ENCODE measurements around the gene HYAL2. TPM values are rescaled to one million over a fixed set of nuclear protein-coding genes. Genes with fewer than 3 reads are reported as not detected.
A peak's percentile ranks its signal among the peaks of the same experiment; 100 is the strongest.

HYAL2 gene
- total and polyA plus RNA-seq, 2 donors from 2014 or later: 93.2 to 142 TPM

DNA sequence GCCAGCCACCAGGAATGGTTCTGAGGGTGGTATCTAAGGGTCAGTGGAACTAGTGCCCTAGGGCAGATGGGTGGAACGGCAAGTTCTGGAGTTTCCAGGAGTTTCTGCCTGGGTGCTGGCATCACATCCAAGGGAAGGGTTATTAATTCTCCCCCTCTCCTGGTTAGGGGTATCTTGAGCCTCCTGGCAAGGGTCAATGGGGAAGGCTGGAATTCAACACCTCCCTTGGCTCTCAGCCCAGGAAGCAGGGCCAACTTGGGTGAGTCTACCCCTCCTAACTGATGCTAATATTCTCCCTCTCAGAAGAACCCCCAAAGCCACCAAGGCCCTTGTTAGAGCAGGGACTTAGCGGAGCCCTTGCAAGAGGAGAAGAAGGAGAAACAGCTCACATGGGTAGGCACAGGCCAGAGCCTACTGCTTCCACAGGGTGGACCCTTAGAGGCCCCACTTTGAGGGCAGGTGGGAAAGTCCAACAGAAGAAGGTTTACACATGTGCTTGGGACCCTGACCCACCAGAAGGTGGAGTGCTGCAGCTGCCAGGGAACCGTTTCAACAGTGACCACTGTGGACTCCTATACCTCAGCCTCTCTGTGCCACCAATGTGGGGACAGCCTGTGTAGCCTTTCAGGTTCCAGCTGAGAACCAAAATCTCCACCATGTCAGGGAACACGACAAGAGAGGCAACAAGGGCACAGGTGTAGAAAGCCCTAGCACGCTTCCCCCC lies 33.4 kb upstream of the HYAL2 start:
- peak overlapping the region; percentile 31 to 87 (median 86) for H3K4me3 ChIP-seq (ENCODE audit: low read length in 3 of 3)
- peaks cover 0 to 51% (median 37%) of the 10 kb centered on the region in 3 donors for H3K4me1 ChIP-seq (ENCODE audit: control insufficient read depth in 2 of 3, insufficient read depth in 2 of 3, low read depth in 1 of 3, low read length in 3 of 3)
- H3K9me3 ChIP-seq (ENCODE audit: control insufficient read depth in 2 of 3, insufficient read depth in 1 of 3, low read length in 3 of 3): no peaks in the 10 kb centered on the region
- peak overlapping the region; percentile 8 to 75 for H3K27ac ChIP-seq (ENCODE audit: low read depth in 2 of 2, low read length in 2 of 2)
- DNase-seq: no peak
- TF ChIP-seq, protein P1, sequence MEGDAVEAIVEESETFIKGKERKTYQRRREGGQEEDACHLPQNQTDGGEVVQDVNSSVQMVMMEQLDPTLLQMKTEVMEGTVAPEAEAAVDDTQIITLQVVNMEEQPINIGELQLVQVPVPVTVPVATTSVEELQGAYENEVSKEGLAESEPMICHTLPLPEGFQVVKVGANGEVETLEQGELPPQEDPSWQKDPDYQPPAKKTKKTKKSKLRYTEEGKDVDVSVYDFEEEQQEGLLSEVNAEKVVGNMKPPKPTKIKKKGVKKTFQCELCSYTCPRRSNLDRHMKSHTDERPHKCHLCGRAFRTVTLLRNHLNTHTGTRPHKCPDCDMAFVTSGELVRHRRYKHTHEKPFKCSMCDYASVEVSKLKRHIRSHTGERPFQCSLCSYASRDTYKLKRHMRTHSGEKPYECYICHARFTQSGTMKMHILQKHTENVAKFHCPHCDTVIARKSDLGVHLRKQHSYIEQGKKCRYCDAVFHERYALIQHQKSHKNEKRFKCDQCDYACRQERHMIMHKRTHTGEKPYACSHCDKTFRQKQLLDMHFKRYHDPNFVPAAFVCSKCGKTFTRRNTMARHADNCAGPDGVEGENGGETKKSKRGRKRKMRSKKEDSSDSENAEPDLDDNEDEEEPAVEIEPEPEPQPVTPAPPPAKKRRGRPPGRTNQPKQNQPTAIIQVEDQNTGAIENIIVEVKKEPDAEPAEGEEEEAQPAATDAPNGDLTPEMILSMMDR (IDR thresholded peaks at IDR 0.05; ENCODE audit: borderline replicate concordance, extremely low read depth, insufficient read depth): no peak
- no peak for FAIRE-seq
- H3K27me3 ChIP-seq (ENCODE audit: control insufficient read depth, insufficient read depth, low read length): no peaks in the 10 kb centered on the region
- H3K9ac ChIP-seq (ENCODE audit: low read length in 3 of 3): peak overlapping the region in 2 of 3 donors; percentile 49 to 89
- intact Hi-C loops (cut with DNase I): no loop called here
- peaks cover 3 to 30% (median 14%) of the 10 kb centered on the region in 3 donors for H3K36me3 ChIP-seq (ENCODE audit: control insufficient read depth in 2 of 3, insufficient read depth in 3 of 3, low read length in 3 of 3)

DNA sequence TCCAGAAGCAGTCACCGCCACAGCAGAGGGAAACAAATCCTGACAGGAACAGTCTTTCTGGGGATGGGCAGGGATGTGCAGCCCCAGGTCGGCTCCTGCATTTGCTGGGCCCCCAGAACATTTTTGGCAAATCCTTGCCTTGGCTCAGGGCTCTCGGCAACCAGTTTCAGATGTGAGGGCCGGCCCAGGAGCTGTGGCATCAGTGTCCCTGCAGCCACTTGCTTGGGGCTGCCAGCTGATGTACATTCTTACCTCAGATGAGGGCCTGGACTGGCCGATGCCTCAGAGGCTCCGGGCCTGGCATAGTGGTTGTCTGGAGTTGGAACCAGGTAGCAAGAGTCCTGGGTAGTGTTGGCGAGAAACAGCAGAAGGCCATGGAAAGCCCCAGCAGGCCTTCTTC lies 32.3 kb upstream of the HYAL2 start:
- TF ChIP-seq, protein P1 (IDR thresholded peaks at IDR 0.05; ENCODE audit: borderline replicate concordance, extremely low read depth, insufficient read depth): no peak
- H3K36me3 ChIP-seq (ENCODE audit: control insufficient read depth in 2 of 3, insufficient read depth in 3 of 3, low read length in 3 of 3): peaks cover 3 to 30% (median 14%) of the 10 kb centered on the region in 3 donors
- H3K4me3 ChIP-seq (ENCODE audit: low read length in 3 of 3): no peak overlapping the region
- no peaks in the 10 kb centered on the region for H3K27me3 ChIP-seq (ENCODE audit: control insufficient read depth, insufficient read depth, low read length)
- FAIRE-seq: no peak
- H3K27ac ChIP-seq (ENCODE audit: low read depth in 2 of 2, low read length in 2 of 2): no peak overlapping the region
- no peaks in the 10 kb centered on the region for H3K9me3 ChIP-seq (ENCODE audit: control insufficient read depth in 2 of 3, insufficient read depth in 1 of 3, low read length in 3 of 3)
- intact Hi-C loops (cut with DNase I): no loop called here
- no peak overlapping the region for H3K9ac ChIP-seq (ENCODE audit: low read length in 3 of 3)
- no peak for DNase-seq
- H3K4me1 ChIP-seq (ENCODE audit: control insufficient read depth in 2 of 3, insufficient read depth in 2 of 3, low read depth in 1 of 3, low read length in 3 of 3): peaks cover 0 to 59% (median 39%) of the 10 kb centered on the region in 3 donors

DNA sequence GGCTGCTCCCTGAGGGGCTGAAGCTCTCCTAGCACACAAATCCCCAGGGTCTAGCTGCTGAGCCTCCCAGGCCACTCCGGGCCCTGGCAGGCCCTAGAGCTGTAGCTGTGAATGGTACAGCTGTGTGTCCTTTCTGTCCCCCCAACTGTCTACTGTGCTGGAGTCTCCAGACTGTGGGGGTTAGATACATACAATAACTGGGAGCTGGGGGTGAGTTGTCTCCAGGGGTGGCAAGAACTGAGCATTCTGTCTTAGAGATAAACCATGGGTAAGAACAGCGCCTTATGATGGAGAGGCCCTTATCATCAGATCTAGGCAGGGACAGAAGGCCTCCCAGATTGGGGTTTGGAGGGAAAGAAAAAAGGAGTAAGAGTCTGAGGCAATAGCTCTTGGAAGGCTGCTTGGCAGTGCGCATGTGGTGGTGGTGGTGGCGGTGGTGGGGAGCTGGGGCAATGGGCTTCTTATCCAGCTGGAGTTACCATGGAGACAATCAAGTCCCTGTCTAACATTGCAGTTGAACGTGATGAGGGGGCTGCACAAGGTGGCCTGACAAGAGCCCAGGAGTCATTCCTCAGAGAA lies 31.7 kb upstream of the HYAL2 start:
- no peak for FAIRE-seq
- no peak overlapping the region for H3K27ac ChIP-seq (ENCODE audit: low read depth in 2 of 2, low read length in 2 of 2)
- H3K4me1 ChIP-seq (ENCODE audit: control insufficient read depth in 2 of 3, insufficient read depth in 2 of 3, low read depth in 1 of 3, low read length in 3 of 3): peaks cover 0 to 63% (median 43%) of the 10 kb centered on the region in 3 donors
- H3K4me3 ChIP-seq (ENCODE audit: low read length in 3 of 3): no peak overlapping the region
- H3K9ac ChIP-seq (ENCODE audit: low read length in 3 of 3): no peak overlapping the region
- no peak for DNase-seq
- intact Hi-C loops (cut with DNase I): no loop called here
- H3K27me3 ChIP-seq (ENCODE audit: control insufficient read depth, insufficient read depth, low read length): no peaks in the 10 kb centered on the region
- H3K9me3 ChIP-seq (ENCODE audit: control insufficient read depth in 2 of 3, insufficient read depth in 1 of 3, low read length in 3 of 3): no peaks in the 10 kb centered on the region
- H3K36me3 ChIP-seq (ENCODE audit: control insufficient read depth in 2 of 3, insufficient read depth in 3 of 3, low read length in 3 of 3): peaks cover 3 to 30% (median 14%) of the 10 kb centered on the region in 3 donors
- TF ChIP-seq, protein P1 (IDR thresholded peaks at IDR 0.05; ENCODE audit: borderline replicate concordance, extremely low read depth, insufficient read depth): no peak
